Measurements from ENCODE around the gene HNRNPL.
"Not testable (repeated sequence)": the region's sequence is repeated elsewhere in the genome, so short reads cannot be mapped to it uniquely, and the experiment has no call there.

HNRNPL gene
- total RNA-seq = 175 to 348 (median 257) reads per million in 3 experiments

DNA sequence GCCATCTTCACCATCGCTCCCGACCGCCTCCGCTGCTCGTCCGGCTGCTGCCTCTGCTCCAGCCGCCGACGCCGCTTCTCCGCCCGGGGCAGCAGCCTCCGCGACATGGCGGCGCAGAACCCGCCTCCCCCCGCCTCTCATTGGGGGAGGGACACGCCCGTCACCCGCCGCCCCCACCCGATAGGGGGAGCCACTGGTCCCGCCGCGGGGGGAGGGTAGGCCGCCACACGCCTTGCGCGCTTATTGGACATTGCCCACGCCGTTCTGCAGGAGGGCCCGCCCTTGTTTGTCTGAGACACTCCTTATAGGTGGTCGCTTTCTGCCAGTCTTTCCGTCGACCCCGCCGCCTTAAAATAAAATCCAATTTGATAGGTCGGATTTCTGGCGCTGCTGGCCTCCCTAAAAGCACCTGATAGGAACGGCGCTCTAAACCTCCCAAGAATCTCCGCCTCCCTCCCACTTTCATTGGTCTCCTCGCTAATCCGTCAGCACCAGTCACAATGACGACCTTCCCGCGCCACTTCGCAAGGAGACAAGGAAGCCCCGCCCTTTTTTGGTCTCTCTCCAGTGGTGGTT, at the start of gene HNRNPL:
Gene HNRNPL, minus strand, starts transcription at position 127 of the 576 bp plus-strand sequence. Its CDS starts 20 bp downstream, at position 107.
- no peak for DNase-seq

DNA sequence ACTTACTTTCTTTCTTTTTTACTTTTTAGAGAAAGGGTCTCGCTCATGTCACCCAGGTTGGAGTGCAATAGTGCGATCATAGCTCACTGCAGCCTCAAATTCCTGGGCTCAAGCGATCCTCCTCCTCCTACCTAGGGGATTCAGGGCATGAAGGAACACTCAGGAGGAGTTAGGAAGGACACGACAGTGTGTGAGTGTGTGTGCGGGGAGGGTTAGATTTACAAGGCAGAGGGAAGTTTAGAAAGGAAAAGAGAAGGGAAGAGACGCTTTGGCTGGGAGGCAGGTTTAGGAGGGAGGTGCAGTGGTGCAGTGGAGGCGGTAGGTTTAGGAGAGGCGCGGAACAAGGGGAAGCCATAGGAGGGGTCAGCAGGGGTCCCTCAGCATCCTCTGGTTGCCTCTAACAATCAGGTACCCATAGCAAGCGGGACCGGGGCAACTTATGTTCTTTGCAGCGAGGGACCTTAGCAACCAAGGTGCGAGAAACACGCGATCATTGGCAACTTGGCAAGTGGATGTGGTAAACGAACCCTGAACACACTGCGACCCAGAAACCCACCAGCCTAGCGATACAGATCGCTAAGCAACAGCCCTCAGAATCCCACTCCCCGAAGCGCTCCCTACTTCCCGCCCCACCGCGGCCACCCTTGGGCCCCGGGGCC, 49.1 kb upstream of the HNRNPL start:
- DNase-seq = no peak

DNA sequence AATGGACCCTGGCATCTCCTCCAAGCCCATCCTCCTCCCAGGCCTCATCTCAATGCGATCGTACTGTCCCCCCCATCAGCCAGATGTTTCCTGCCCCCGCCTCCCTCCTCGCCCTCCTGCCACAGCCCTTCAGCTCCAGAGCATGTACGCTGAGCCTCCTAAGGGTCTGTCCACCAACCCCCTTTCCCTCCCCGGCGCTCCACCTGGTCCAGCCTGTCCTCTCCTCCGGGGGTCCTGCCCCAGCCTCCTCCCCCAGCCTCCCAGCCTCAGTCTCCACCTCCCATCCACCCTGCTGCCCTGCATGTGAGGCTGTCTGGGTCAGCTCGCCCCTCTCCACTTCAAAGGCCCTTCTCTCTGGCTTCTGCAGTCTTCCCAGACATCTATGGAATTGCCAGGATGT, 45.2 kb upstream of the HNRNPL start:
- DNase-seq = no peak

DNA sequence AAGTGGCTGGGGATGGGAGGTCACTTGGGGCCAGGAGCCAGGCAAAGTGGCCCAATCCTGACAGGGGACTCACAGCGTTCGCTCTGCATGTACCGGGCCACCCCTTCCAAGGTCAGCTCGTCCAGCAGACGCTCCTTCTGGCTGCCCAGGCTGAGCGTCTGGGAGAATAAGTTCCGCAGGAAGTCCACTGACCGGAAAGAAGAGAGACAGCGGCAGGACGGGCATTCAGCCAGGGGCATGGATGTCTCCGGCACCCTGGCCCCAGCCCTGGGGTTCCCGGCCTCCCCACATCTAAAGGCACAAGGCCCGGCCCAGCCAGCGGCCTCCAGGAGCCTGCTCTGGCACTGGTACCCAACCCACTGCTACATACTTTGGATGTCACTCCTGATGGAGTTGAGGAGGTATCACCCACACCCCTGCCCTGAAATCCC, 43.6 kb upstream of the HNRNPL start:
- no peak for DNase-seq

DNA sequence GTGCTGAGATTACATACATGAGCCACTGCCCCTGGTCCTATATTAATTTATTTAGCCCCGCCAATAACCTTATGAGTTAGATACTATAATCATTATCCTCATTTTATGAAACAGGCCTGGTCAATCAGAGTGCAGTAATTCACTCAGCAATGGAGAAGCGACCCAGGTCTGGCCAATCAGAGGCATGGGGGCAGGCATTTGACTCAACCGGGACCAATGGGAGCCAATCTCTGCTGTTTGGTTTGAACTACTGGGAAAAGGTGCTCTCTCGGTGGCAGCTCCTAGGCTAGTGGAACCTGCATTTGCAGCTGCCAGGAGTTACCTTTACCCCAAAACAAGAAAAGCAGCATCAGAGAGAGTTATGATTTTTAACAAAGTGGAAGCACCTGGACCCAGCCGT, 43.1 kb upstream of the HNRNPL start:
- DNase-seq = no peak

DNA sequence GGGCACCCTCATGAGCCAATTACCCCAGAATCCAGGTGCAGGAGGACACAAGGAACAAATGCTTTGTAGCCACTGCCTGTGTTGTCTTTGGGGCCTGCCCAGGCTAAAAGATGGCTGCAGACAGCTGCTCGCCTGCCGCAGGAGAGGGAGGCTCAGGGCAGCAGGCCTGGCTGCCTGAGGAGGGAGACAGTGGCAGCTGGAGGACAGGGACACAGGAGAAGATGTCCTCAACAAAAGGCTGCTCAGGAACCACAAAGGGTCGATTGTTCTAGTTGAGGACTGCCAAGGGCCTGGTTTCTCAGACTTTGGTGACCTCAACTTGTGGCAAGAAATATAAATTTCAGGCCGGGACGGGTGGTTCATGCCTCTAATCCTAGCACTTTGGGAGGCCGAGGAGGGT, 42.0 kb upstream of the HNRNPL start:
- no peak for DNase-seq

DNA sequence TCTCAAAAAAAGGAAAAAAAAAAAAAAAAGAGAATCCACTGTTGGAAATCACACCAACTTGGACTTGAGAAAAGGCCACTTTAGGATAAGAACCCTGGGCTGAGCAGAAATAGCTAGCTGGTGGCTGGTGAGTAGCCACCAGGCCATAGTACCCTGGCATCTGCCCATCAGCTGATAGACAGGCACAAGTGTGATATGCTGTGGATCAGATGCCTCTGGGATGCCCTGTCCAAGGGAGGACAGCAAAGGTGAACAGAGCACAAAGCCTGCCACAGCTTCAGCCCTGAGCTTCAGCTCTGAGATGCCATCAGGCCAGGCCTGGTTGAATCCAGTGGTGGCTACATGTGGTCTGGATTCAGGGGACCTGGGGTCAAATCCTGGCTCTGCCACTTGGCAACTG, 40.9 kb upstream of the HNRNPL start:
- DNase-seq = no peak

DNA sequence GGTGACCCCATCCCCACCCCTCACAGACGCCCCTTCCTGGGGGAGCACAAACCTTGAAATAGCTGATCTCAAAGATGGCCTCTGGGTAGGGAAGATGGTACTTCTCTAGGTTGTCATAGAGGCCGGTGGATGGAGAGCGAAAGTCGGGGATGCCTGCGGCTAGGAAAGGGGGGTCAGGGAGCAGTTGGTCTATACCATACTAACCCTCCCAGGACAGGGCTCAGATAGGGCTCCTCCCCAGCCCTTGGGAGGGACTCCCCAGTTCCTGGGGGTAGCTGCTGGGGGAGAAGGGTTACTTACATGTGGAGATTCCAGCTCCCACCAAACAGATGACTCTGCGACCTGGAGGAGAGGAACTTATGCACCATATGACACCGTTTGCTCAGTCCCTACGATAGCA, 40.0 kb upstream of the HNRNPL start:
- DNase-seq = no peak

DNA sequence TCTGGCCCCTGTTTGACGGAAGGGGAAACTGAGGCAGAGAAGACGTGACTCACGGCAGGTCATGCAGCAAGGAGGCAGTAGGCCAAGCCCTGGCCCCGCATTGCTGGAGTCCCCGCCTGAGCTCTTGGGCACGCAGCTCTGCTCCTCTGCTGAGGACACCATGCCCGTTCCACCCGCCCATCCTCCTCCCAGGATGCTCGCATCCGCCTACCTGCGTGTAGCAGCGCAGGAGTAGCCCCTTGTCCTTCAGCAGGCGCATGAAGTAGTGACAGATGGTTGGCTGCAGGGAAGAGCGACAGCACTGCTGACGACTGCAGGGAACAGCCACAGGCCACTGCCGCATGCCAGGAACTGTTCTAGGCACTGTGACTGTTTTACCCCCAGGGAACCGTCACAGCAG, 39.1 kb upstream of the HNRNPL start:
- no peak for DNase-seq

DNA sequence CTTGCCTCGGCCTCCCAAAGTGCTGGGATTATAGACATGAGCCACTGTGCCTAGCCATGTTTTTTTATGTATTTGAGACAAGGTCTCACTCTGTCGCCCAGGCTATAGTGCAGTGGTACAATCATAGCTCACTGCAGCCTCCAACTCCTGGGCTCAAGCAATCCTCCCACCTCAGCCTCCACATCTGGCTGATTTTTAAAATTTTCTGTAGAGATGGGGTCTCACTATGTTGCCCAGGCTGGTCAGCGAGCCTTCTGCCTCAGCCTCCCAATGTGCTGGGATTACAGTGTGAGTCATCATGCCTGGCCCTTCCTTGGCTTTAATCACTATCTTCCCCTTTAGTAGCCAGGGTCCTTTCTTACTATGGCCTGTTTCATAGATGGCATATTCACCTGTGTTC, 34.9 kb upstream of the HNRNPL start:
- DNase-seq = not testable (repeated sequence)

DNA sequence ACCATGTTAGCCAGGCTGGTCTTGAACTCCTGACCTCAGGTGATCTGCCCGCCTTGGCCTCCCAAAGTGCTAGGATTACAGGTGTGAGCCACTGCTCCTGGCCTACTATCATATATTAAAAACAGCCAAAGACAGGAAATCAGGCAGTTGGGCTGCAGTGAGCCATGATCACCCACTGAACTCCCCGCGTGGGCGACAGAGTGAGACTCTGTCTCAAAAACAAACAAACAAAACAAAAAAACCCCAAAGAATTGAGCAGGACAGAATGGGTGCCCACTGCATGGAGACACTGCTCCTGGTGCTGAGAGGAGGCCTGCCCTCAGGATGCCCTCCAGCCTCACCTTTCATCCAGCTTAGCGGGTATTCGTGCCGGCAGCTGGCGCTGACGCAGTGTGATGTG, 33.5 kb upstream of the HNRNPL start:
- no peak for DNase-seq

DNA sequence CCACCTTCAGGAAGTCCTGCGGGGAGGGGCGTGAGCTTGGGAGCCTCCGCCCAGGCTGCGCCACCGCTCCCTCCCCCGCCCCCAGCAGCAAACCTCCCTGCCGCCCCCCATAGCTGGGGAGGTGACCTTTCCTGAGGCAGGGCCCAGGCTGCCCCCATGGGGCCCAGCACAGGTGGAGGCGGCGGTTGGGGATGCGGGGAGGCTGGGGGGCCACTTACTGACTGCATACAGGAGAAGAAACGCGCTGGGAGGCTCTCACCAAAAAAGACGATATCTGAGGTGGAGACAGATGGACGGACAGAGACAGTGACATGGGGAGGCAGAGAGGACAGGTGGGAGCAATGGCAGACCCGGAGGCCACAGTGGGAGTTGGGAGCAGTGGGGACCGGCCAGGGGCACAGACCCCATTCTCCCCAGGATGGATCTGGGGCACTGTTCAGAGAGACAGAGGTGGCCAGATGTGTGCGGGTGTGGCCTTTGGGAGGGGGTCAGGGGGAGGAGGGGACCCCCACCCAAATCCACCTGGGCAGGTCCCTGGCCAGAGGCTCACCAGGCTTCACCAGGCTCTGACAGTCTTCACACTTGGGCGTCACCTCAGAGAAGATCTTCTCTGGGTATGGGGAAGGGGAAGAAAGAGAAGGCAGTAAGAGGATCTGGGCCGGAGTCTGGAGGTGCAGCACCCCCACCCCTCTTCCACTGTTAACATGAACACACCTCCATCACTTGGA, 31.3 kb upstream of the HNRNPL start:
- DNase-seq = no peak

DNA sequence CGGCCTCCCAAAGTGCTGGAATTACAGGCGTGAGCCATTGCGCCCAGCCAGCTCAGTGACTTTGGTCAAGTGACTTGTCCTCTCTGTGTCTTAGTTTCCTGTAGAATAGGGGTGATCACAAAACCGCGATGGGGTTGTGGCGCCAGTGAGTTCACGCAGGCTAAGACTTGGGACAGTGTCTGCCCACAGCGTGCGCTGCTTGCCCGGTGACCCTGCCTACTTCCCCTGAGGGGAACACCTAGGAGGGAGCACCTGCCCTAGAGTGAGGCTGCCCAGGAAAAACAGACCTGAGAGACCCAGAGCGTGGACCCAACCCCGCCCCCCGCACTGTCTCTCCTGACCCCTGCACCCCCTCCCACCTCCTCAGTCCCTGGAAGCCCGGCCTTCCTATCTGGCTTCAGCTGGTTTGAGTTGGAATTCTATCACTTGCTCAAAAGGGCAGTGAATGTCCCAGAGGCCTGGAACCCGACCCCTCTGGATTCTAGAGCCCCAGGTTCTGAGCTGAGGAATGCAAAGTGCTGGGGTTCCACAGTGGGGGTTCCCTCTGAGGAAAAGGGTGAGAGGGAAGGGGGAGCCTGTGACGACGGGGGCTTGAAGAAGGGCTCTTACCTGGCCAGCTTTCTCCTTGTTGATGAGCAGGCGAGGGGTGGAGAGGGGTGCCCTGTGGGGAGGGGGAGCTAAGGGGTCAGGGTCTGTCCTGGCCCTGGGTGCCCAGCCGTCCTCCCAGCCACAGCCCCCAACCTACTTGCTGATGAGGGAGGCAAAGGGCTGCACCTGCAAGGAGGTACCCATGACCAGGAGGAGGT, 30.5 kb upstream of the HNRNPL start:
- no peak for DNase-seq

DNA sequence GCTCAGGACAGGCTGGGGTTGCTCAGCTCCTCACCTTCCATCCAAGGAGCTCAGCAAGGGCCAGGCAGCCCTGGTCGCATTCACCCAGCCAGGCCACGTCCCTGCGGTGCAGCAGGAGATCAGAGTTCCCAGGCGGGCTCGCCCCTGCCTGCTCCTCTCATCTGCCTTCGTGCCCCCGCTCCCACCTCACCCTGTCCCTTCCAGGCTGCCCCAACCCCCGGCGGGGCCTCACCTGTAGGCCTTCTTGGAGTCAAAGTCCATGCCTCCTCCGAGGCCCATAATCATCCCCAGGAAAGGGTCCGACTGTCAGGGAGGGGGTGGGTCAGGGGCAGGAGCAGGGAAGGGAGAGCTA, 29.6 kb upstream of the HNRNPL start:
- DNase-seq = no peak

DNA sequence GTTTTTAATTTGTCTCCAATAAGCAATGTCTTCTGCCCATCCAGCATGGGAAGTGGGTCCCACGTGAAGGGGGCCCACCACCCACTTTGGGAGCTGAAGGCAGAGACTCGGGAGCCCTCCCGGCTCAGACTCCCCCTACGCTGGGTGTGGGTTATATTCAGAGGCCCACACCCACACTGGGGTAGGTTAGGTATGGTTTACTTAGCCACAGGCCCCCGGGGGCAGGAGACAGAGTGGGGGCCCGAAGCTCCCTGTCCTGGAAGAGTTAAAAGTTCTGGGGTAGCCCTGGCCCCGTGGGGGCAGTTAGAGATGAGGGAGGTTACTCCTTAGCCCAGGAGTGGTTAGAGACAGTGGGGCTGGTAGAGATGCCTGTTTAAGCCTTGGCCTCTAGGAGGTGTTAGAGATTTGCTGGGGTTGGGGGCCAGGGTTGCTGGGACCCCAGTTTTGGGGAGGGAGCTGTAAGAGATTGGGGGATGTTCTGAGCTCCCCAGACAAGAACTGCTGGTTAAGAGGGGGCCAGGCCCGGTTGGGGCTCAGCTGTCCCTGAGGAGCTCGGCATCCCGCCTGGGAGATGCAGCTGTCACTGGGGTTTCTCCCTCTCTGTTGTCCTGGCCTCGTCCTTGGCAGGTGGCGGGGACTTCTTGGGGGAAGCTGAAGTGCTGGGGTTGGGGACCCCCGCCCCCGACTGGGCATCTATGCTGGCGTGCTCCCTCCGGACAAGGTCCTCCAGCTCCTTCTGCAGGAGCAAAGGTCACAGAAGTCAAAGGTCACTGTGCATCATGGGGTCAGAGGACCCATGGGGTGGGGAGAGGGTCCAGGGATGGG, 29.0 kb upstream of the HNRNPL start:
- no peak for DNase-seq

DNA sequence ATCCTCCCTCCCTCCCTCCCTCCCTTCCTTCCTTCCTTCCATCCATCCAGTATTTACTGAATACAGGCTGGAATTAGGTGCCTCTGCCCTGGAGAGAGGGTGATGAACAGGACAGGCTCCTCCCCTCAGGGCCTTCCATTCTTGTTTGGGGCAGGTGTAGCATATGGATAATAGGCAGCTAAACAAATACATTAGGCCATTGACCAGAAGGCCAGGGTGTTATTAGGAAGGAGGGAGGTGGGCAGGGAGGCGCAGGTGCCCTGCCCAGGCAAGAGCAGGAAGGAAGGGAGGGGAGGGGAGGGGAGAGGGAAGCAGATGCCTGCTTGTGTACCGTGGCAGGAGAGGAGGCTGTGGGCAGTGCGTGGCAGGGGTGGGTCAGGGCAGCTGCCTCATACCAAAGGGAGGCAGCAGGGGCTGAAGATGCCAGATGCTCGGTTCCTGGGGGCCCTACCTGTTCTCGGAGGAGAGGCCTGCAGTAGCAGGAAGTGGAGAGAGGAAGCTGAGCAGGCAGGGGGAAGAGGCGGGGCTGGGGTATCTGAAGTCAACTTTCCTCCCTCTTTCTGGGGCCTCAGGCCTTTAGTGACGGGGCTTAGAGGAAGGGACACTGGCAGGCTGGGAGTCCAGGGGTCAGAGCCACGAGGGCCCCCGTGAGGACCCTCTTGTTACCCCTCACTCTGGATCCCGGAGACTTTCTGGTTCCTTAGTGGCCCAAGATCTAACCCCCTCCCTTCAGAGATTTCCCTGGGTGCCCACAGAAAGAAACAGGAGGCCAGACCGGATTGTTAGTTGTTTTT, 28.2 kb upstream of the HNRNPL start, which contains the start of gene RINL:
Gene RINL, minus strand, starts transcription at position 495 of the 794 bp plus-strand sequence. CDS start 1,533 bp downstream, outside the sequence.
- DNase-seq = peak; percentile 69

DNA sequence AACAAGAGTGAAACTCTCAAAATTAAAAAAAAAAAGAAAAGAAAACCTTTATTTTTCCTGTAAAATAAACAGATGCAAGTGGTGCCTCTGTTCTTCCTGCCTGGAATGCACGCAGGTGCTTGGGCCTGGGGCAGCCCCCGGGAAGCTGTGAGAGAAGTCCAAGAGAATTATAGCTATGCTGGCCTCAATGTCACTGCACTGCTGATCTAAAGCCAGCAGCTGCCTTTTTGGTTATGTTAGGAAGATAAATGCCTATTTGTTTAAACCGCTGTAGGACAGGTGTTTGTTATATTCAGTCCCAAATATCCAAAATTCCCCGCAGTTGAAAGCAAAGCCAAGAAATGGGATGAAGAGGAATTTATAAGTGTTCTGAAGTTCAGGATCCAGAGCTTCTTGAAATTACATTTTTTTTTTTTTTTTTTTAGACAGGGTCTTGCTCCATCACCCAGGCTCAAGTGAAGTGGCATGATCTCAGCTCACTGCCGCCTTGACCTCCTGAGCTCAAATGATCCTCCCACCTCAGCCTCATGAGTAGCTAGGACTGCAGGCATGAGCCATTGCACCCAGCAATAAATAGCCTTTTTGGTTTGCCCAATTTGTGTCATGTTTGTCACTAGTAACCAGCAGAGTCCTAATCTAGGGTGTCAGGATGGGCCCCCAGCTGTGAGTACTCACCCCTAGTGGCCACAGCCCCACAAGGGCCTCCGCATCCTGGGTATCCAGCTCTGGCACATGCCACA, 26.0 kb upstream of the HNRNPL start:
- DNase-seq = no peak

DNA sequence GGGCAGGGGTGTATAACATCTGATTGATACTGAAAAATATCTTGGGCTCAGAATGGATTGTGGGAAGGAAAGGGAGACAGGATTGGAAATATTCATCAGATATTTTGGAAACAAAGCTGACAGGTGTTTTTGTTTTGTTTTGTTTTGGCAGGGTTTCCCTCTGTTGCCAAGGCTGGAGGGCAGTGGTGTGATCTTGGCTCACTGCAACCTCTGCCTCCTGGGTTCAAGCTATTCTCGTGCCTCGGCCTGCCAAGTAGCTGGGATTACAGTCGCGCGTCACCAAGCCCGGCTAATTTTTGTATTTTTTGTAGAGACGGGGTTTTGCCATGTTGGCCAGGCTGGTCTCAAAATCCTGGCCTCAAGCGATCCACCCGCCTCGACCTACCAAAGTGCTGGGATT, 23.6 kb upstream of the HNRNPL start:
- DNase-seq = not testable (repeated sequence)

DNA sequence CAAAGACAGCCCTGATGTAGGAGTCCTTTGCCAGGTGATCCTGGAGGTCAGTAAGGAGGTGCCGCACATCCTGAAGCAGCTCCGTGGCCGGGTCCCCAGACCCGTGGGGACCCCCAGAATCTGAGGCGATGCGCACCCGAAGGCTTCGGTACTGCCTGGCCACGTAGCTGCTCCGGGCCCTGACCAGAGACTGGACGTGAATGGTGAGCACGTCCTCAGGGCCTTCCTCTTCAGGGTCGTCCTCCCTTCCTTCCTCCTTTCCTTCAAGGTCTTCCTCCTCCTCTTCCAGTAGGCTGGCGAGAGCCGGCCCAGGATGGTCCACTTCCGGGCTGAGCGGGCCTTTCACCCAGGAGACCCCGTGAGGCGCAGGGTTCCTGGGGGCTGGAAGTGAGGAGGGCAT, 20.8 kb upstream of the HNRNPL start:
- no peak for DNase-seq

DNA sequence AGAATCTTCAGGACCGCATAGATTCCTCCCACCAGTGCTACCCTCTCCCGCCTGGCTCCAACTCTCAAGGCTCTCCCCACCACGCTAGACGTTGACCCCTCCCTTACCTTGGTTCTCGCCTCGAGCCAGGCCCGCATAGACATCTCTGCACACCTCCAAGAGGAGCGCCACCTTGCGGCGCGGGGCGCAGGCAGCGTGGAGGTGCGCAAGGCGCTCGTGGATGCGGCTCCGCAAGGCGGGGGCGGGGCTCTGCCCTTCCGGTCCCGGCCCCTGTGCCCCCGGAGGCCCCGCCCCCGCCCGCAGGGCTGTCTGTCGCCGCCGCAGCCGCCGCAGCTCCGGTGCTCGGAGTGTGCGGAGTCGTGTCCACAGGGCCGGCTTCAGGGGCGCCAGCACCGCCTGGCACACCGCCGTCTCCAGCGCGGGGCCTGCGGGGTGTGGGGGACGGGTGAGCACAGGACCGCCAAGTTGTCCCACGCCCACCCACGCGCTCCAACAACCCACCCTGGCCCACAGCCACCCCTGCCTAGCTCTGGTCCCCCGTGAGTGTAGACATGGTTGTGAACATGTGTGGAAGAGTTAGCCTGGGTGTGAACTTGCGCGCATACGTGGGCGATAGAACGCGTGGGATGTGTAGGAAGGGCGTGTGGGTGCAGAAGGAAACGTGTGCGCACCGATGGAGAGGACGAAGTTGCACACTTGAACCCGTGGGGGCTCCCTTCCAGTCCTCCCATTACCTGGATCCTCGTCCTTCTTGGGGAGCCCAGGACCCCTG, 20.2 kb upstream of the HNRNPL start:
- peak; percentile 92 for DNase-seq
